A673 (cell line): ENCODE measurements around the gene IL17A.

Source experiments
- CTCF ChIP-seq: fragments of 300-800, 200-600 bp; sonication (generic); conservative IDR thresholded peaks from 2 replicates; pipeline ENCODE4 v1.5.1; 2017; ENCODE audit warnings: low read depth, mild to moderate bottlenecking, antibody characterized with exemption, low read length, moderate library complexity, mixed read lengths
- EZH2 ChIP-seq: fragments of 200-600 bp; sonication (generic); IDR thresholded peaks from 2 replicates; pipeline ENCODE4 v1.6.1; 2017; ENCODE audit warnings: borderline replicate concordance, low read depth, mild to moderate bottlenecking, mixed read lengths, antibody characterized with exemption, low read length; ENCODE audit not compliant: poor library complexity, severe bottlenecking

GRCh38 chr6:52186480-52186879, 305 bp downstream of the IL17A start:
- TF ChIP-seq CTCF (no peak), EZH2 (no peak)
